H1 (cell line): ENCODE measurements around the gene BABAM2. TPM values are rescaled to one million over a fixed set of nuclear protein-coding genes. Genes with fewer than 3 reads are reported as not detected.
"Not testable (repeated sequence)": the region's sequence is repeated elsewhere in the genome, so short reads cannot be mapped to it uniquely, and the experiment has no call there.

ENCODE experiments used
- CTCF ChIA-PET: fragments of 300-600 bp; sonication (Branson Sonifier 250); formaldehyde crosslinking; loops from one replicate; lab custom pipeline; 2021; ENCODE audit not compliant: partially characterized antibody; lab: Charles Lee
- POLR2A ChIA-PET: fragments of 300-600 bp; sonication (Branson Sonifier 250); formaldehyde crosslinking; loops from one replicate; lab custom pipeline; 2021; ENCODE audit warnings: inconsistent platforms; ENCODE audit not compliant: partially characterized antibody; lab: Charles Lee
- DNase-seq, 2 experiments: peaks; one replicate each; pipeline versions ENCODE4 v3.0.0 to v3.0.0-alpha.2; 2010 to 2022; ENCODE audit warnings: low spot score in 2 of 2, low read depth in 1 of 2, mixed read lengths in 1 of 2
- FAIRE-seq: peaks from 2 replicates; lab custom pipeline; 2011; peaks lifted over from hg19 to GRCh38; lab: Jason Lieb, UNC
- H2AFZ ChIP-seq: 2 replicates; pipeline ENCODE4 v1.8.1; 2012; ENCODE audit warnings: low read length, inconsistent platforms
- H2AK5ac ChIP-seq: 2 replicates; pipeline ENCODE4 v1.6.1; 2013; ENCODE audit warnings: low read depth, low read length
- H2BK120ac ChIP-seq: replicated peaks from 2 replicates; pipeline ENCODE3; 2013; ENCODE audit warnings: low read depth, low read length, inconsistent platforms
- H2BK12ac ChIP-seq: 2 replicates; pipeline ENCODE4 v1.6.1; 2013; ENCODE audit warnings: low read depth, low read length
- H2BK15ac ChIP-seq: 2 replicates; pipeline ENCODE4 v1.6.1; 2013; ENCODE audit warnings: low read length
- H2BK20ac ChIP-seq: 2 replicates; pipeline ENCODE4 v1.6.1; 2013; ENCODE audit warnings: low read length
- H2BK5ac ChIP-seq: 2 replicates; pipeline ENCODE4 v1.6.1; 2013; ENCODE audit warnings: low read depth, low read length
- H3K14ac ChIP-seq: 2 replicates; pipeline ENCODE4 v1.6.1; 2013; ENCODE audit warnings: inconsistent platforms; ENCODE audit not compliant: insufficient read length
- H3K18ac ChIP-seq: 2 replicates; pipeline ENCODE4 v1.6.1; 2013; ENCODE audit warnings: low read length; ENCODE audit errors: extremely low read depth
- H3K23ac ChIP-seq: 2 replicates; pipeline ENCODE4 v1.6.1; 2013; ENCODE audit warnings: inconsistent platforms; ENCODE audit not compliant: insufficient read length
- H3K23me2 ChIP-seq: 2 replicates; pipeline ENCODE4 v1.6.1; 2013; ENCODE audit warnings: low read depth, low read length
- H3K27ac ChIP-seq: 2 replicates; pipeline ENCODE4 v1.6.1; 2011; ENCODE audit warnings: low read depth, low read length, inconsistent platforms
- H3K27me3 ChIP-seq, 4 experiments: replicated peaks in 1 of 4; 1 replicate in 1 of 4; 2 replicates in 3 of 4; pipeline versions ENCODE4 v1.6.1 to v1.8.1; 2011 to 2013; ENCODE audit warnings: low read length in 3 of 4, mild to moderate bottlenecking in 3 of 4, inconsistent platforms in 2 of 4, mixed read lengths in 2 of 4, moderate library complexity in 1 of 4; ENCODE audit not compliant: control insufficient read depth in 3 of 4, insufficient read depth in 3 of 4; ENCODE audit errors: extremely low read depth in 1 of 4
- H3K36me3 ChIP-seq, 4 experiments: 2 replicates each; pipeline versions ENCODE4 v1.6.1 to v1.8.1; 2011 to 2013; ENCODE audit warnings: mild to moderate bottlenecking in 4 of 4, low read length in 3 of 4, moderate library complexity in 2 of 4, control low read depth in 1 of 4, inconsistent platforms in 1 of 4; ENCODE audit not compliant: insufficient read depth in 4 of 4, control insufficient read depth in 2 of 4
- H3K4ac ChIP-seq: replicated peaks from 2 replicates; pipeline ENCODE3; 2013; ENCODE audit warnings: low read length, low read depth, mixed read lengths, inconsistent platforms; ENCODE audit not compliant: insufficient read length
- H3K4me1 ChIP-seq, 4 experiments: replicated peaks in 1 of 4; 1 replicate in 1 of 4; 2 replicates in 3 of 4; pipeline versions ENCODE4 v1.6.1 to v1.8.1; 2011 to 2013; ENCODE audit warnings: low read length in 3 of 4, inconsistent platforms in 2 of 4, mixed read lengths in 1 of 4; ENCODE audit not compliant: insufficient read depth in 4 of 4, control insufficient read depth in 3 of 4
- H3K4me2 ChIP-seq, 2 experiments: 2 replicates each; pipeline versions ENCODE4 v1.6.1 to v1.8.1; 2011 to 2013; ENCODE audit warnings: low read depth in 2 of 2, low read length in 2 of 2, control low read depth in 1 of 2, inconsistent platforms in 1 of 2, mild to moderate bottlenecking in 1 of 2; ENCODE audit not compliant: insufficient read depth in 1 of 2
- H3K4me3 ChIP-seq, 4 experiments: fragments of 200-600, 300-600 bp in 1 of 4; sonication (generic), shearing (Covaris generic), sonication (Bioruptor Twin) in 1 of 4; 2 replicates each; pipeline versions ENCODE4 v1.5.1 to v1.8.1; 2011 to 2016; ENCODE audit warnings: low read length in 4 of 4, low read depth in 3 of 4, control low read depth in 2 of 4, inconsistent platforms in 2 of 4, mild to moderate bottlenecking in 2 of 4, mixed read lengths in 1 of 4, moderate library complexity in 1 of 4; ENCODE audit not compliant: insufficient read depth in 2 of 4; ENCODE audit errors: extremely low read depth in 1 of 4
- H3K56ac ChIP-seq: replicated peaks from 2 replicates; pipeline ENCODE3; 2013; ENCODE audit warnings: low read depth, mild to moderate bottlenecking, mixed read lengths, low read length, inconsistent platforms; ENCODE audit not compliant: insufficient read length
- H3K79me1 ChIP-seq: 2 replicates; pipeline ENCODE4 v1.6.1; 2013; ENCODE audit warnings: low read depth, low read length, control low read depth
- H3K79me2 ChIP-seq, 2 experiments: 2 replicates each; pipeline versions ENCODE4 v1.6.1 to v1.8.1; 2012 to 2013; ENCODE audit warnings: low read length in 2 of 2, mild to moderate bottlenecking in 2 of 2, inconsistent platforms in 1 of 2; ENCODE audit not compliant: insufficient read depth in 2 of 2, control insufficient read depth in 1 of 2
- H3K9ac ChIP-seq, 4 experiments: replicated peaks in 1 of 4; 1 replicate in 1 of 4; 2 replicates in 3 of 4; pipeline versions ENCODE4 v1.6.1 to v1.8.1; 2011 to 2013; ENCODE audit warnings: low read depth in 3 of 4, low read length in 3 of 4, control low read depth in 2 of 4, mild to moderate bottlenecking in 2 of 4, moderate library complexity in 2 of 4, inconsistent platforms in 1 of 4; ENCODE audit errors: extremely low read depth in 1 of 4
- H3K9me3 ChIP-seq, 2 experiments: 2 replicates each; pipeline versions ENCODE4 v1.6.1 to v1.8.1; 2012 to 2013; ENCODE audit warnings: mild to moderate bottlenecking in 2 of 2, moderate library complexity in 2 of 2, control low read depth in 1 of 2, inconsistent platforms in 1 of 2, low read depth in 1 of 2, low read length in 1 of 2, mixed read lengths in 1 of 2; ENCODE audit not compliant: insufficient read depth in 2 of 2
- H4K20me1 ChIP-seq, 2 experiments: replicated peaks in 1 of 2; 2 replicates each; pipeline versions ENCODE3 to v1.8.1; 2011 to 2013; ENCODE audit warnings: inconsistent platforms in 2 of 2, low read length in 2 of 2, mild to moderate bottlenecking in 1 of 2; ENCODE audit not compliant: insufficient read depth in 2 of 2, control insufficient read depth in 1 of 2
- H4K5ac ChIP-seq: 2 replicates; pipeline ENCODE4 v1.6.1; 2013; ENCODE audit warnings: low read length, low read depth, mixed read lengths, inconsistent platforms; ENCODE audit not compliant: insufficient read length
- H4K8ac ChIP-seq: 2 replicates; pipeline ENCODE4 v1.8.0; 2013; ENCODE audit warnings: mild to moderate bottlenecking, moderate library complexity, low read length, inconsistent platforms; ENCODE audit not compliant: insufficient read depth; ENCODE audit errors: extremely low read depth
- H4K91ac ChIP-seq: replicated peaks from 2 replicates; pipeline ENCODE3; 2013; ENCODE audit warnings: low read length, mixed read lengths, inconsistent platforms; ENCODE audit not compliant: insufficient read length
- WGBS, 2 experiments: shearing (Covaris generic) in 1 of 2; methylation state at CpG; one replicate each; pipeline versions ENCODE4 v1.1.6 to v1.1.7; 2013 to 2015; ENCODE audit warnings: low lambda C conversion rate in 2 of 2, mixed read lengths in 2 of 2, inconsistent platforms in 1 of 2, low coverage in 1 of 2, missing lambda C conversion rate in 1 of 2; ENCODE audit not compliant: insufficient replicate concordance in 2 of 2, insufficient coverage in 1 of 2, insufficient read length in 1 of 2; ENCODE audit errors: extremely low coverage in 1 of 2, missing lambda C conversion rate in 1 of 2; 5-methylcytosine and 5-hydroxymethylcytosine counted together
- polyA plus RNA-seq, 7 experiments: library from polyadenylated mRNA; depleted of rRNA in 3 of 7; stranded (reverse) in 5 of 7; unstranded in 2 of 7; fragments of >200 nt in 5 of 7; fragments of 200-250 nt in 2 of 7; gene quantifications; 1 replicate in 5 of 7; 2 replicates in 1 of 7; 4 replicates in 1 of 7; pipeline versions ENCODE4 v1.2.1 to v1.2.3, GENCODE V29; 2011 to 2013; ENCODE audit warnings: missing spikeins in 2 of 7, mixed read lengths in 2 of 7
- total RNA-seq: library from RNA; stranded (reverse); fragmentation: NEBNext Ultra II Directional; extraction: Animal tissue kit (Norgen Biotek cat#: 25700); gene quantifications from 2 replicates; pipeline ENCODE4 v1.2.1, GENCODE V29; 2021

Gene BABAM2
- total and polyA plus RNA-seq, 2 of the 8 experiments (the other 6 are each of a cell fraction or from before 2014, with no cell fraction given), result 15.8 to 20.9 TPM

DNA sequence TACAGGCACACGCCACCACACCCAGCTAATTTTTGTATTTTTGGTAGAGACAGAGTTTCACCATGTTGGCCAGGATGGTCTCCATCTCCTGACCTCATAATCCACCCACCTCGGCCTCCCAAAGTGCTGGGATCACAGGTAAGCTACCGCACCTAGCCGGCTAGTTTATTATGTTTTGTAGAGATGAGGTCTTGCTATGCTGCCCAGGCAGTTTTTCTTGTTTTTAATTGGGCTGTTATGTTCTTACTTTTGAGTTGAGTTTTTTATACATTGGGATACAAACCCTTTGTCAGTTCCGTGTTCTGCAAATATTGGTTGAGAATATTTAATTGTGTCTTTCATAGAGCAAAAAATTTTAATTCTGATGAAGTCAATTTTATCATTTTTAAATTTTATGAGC is 368.7 kb downstream of the BABAM2 start:
- H3K27ac ChIP-seq, H3K36me3 ChIP-seq, H3K9me3 ChIP-seq, FAIRE-seq, H2AFZ ChIP-seq, H3K4me1 ChIP-seq, H3K23ac ChIP-seq, H3K4me2 ChIP-seq, H3K18ac ChIP-seq, DNase-seq, H3K79me2 ChIP-seq, H3K23me2 ChIP-seq, H3K4ac ChIP-seq, H2BK15ac ChIP-seq, H2BK5ac ChIP-seq, H2BK120ac ChIP-seq, H2AK5ac ChIP-seq, H3K56ac ChIP-seq, H3K9ac ChIP-seq, H4K8ac ChIP-seq, POLR2A ChIA-PET, H3K79me1 ChIP-seq, H2BK12ac ChIP-seq, H4K5ac ChIP-seq, H4K20me1 ChIP-seq, H3K14ac ChIP-seq, H2BK20ac ChIP-seq, H3K4me3 ChIP-seq, H3K27me3 ChIP-seq, H4K91ac ChIP-seq: not testable (repeated sequence)
- 92% methylated on average over 5 of the region's 5 CpGs; no CpG with 5 or more reads in 1 of the 2 experiments for WGBS, 2 experiments
- CTCF ChIA-PET, result interaction anchor here (0.7 to 1.0 kb wide), 2 partner anchors 11 to 195 kb away, joined by 3 to 4 read pairs; no protein-coding TSS in a partner anchor
